Neural progenitor cell (in vitro differentiated cells): Measurements from ENCODE around the gene DCDC2B. TPM values are rescaled to one million over a fixed set of nuclear protein-coding genes. Genes with fewer than 3 reads are reported as not detected.

Source experiments
- DNase-seq: peaks from one replicate; pipeline ENCODE4 v3.0.0-alpha.2; 2016; ENCODE audit warnings: low spot score
- H2AFZ ChIP-seq: fragments of 200-600 bp; sonication (generic); replicated peaks from 2 replicates; pipeline ENCODE4 v1.6.1; 2016; ENCODE audit warnings: antibody characterized with exemption
- H3F3A ChIP-seq: fragments of 200-600 bp; sonication (generic); 2 replicates; pipeline ENCODE4 v1.6.1; 2016; ENCODE audit warnings: antibody characterized with exemption, low read depth
- H3K27ac ChIP-seq: fragments of 200-600 bp; sonication (generic); 2 replicates; pipeline ENCODE4 v1.5.1; 2016; ENCODE audit warnings: mild to moderate bottlenecking
- H3K27me3 ChIP-seq: fragments of 200-600 bp; sonication (generic); 2 replicates; pipeline ENCODE4 v1.6.1; 2016; ENCODE audit warnings: mild to moderate bottlenecking, moderate library complexity
- H3K36me3 ChIP-seq: fragments of 200-600 bp; sonication (generic); 2 replicates; pipeline ENCODE4 v1.5.1; 2016
- H3K4me1 ChIP-seq: fragments of 200-600 bp; sonication (generic); 2 replicates; pipeline ENCODE4 v1.6.1; 2016; ENCODE audit warnings: mixed run types
- H3K4me2 ChIP-seq: fragments of 200-600 bp; sonication (generic); 2 replicates; pipeline ENCODE4 v1.6.1; 2016
- H3K4me3 ChIP-seq: fragments of 200-600 bp; sonication (generic); 2 replicates; pipeline ENCODE4 v1.5.1; 2016
- H3K79me2 ChIP-seq: fragments of 200-600 bp; sonication (generic); 2 replicates; pipeline ENCODE4 v1.6.1; 2016; ENCODE audit warnings: low read depth
- H3K9ac ChIP-seq: fragments of 200-600 bp; sonication (generic); 2 replicates; pipeline ENCODE4 v1.6.1; 2016
- H3K9me3 ChIP-seq: fragments of 200-600 bp; sonication (generic); 2 replicates; pipeline ENCODE4 v1.5.1; 2016; ENCODE audit warnings: low read depth
- H4K20me1 ChIP-seq: fragments of 200-600 bp; sonication (generic); 2 replicates; pipeline ENCODE4 v1.6.1; 2016; ENCODE audit warnings: low read depth
- H3K27ac Mint-ChIP-seq: 3 replicates; pipeline ENCODE4 v1.8.0; 2021; ENCODE audit warnings: mixed read lengths
- H3K27me3 Mint-ChIP-seq: 2 replicates; pipeline ENCODE4 v1.8.0; 2022; ENCODE audit warnings: low read depth, mild to moderate bottlenecking, inconsistent platforms, moderate library complexity, mixed read lengths; ENCODE audit not compliant: insufficient read depth
- H3K36me3 Mint-ChIP-seq: 3 replicates; pipeline ENCODE4 v1.8.0; 2021; ENCODE audit warnings: mixed read lengths
- H3K4me1 Mint-ChIP-seq: 3 replicates; pipeline ENCODE4 v1.8.0; 2021; ENCODE audit warnings: mixed read lengths
- H3K4me3 Mint-ChIP-seq: 3 replicates; pipeline ENCODE4 v1.8.0; 2021; ENCODE audit warnings: mild to moderate bottlenecking, moderate library complexity, mixed read lengths
- H3K9me3 Mint-ChIP-seq: 3 replicates; pipeline ENCODE4 v1.8.0; 2020; ENCODE audit warnings: mixed read lengths
- EZH2 ChIP-seq: fragments of 200-600 bp; sonication (generic); IDR thresholded peaks from 2 replicates; pipeline ENCODE4 v1.6.1; 2017; ENCODE audit warnings: antibody characterized with exemption, mild to moderate bottlenecking, moderate library complexity
- EZH2phosphoT487 ChIP-seq: fragments of 200-600 bp; sonication (generic); IDR thresholded peaks from 2 replicates; pipeline ENCODE4 v1.6.1; 2017; ENCODE audit warnings: antibody characterized with exemption
- total RNA-seq: library from RNA; depleted of rRNA; stranded (reverse); fragments of >200 nt; gene quantifications from 2 replicates; pipeline ENCODE4 v1.2.3, GENCODE V29; 2015; ENCODE audit warnings: low replicate concordance
- TF ChIP-seq, protein P1 (sequence below): fragments of 200-600 bp; sonication (generic); IDR thresholded peaks from 2 replicates; pipeline ENCODE4 v1.5.1; 2017; ENCODE audit warnings: antibody characterized with exemption, mild to moderate bottlenecking

Gene DCDC2B
- total RNA-seq, 1 donor from 2014 or later = not detected

DNA sequence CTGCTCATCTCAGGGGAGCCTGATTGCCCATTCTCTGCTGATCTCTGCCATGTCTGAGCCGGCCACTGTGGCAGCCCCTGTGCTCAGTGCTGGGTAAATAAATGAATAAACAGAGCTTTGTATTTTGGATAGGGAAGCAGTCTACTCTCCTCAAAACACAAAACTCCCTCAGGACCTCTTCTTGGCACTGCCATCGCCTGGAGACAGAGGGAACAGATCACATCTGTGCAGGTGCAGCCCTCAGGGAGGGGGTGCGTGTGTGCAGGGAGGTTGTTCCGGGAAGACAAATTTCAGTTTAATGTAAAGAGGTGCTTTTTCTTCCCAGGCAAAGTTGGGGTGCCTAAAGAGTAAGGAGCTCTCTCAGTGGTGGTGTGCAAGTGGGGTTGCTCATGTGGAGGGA, 30.4 kb downstream of the DCDC2B start:
- Mint-ChIP-seq H3K9me3 (no peaks in the 10 kb centered on the region), H3K27me3 (peaks cover 7% of the 10 kb centered on the region), H3K4me1 (peaks cover 24% of the 10 kb centered on the region), H3K27ac (no peak overlapping the region), H3K36me3 (peaks cover 3% of the 10 kb centered on the region), H3K4me3 (peak overlapping the region; percentile 91)
- TF ChIP-seq EZH2phosphoT487 (no peak), EZH2 (no peak)
- TF ChIP-seq, protein P1, sequence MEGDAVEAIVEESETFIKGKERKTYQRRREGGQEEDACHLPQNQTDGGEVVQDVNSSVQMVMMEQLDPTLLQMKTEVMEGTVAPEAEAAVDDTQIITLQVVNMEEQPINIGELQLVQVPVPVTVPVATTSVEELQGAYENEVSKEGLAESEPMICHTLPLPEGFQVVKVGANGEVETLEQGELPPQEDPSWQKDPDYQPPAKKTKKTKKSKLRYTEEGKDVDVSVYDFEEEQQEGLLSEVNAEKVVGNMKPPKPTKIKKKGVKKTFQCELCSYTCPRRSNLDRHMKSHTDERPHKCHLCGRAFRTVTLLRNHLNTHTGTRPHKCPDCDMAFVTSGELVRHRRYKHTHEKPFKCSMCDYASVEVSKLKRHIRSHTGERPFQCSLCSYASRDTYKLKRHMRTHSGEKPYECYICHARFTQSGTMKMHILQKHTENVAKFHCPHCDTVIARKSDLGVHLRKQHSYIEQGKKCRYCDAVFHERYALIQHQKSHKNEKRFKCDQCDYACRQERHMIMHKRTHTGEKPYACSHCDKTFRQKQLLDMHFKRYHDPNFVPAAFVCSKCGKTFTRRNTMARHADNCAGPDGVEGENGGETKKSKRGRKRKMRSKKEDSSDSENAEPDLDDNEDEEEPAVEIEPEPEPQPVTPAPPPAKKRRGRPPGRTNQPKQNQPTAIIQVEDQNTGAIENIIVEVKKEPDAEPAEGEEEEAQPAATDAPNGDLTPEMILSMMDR = no peak
- H3K9me3 ChIP-seq = no peaks in the 10 kb centered on the region
- no peak overlapping the region for H3K27ac ChIP-seq
- peaks cover 36% of the 10 kb centered on the region for H3K79me2 ChIP-seq
- H3K4me1 ChIP-seq = peaks cover 28% of the 10 kb centered on the region
- peak; percentile 49 for DNase-seq
- H4K20me1 ChIP-seq = peaks cover 3% of the 10 kb centered on the region
- H3F3A ChIP-seq = peaks cover 41% of the 10 kb centered on the region
- H3K36me3 ChIP-seq = no peaks in the 10 kb centered on the region
- no peaks in the 10 kb centered on the region for H3K27me3 ChIP-seq
- peak overlapping the region; percentile 66 for H2AFZ ChIP-seq
- no peak overlapping the region for H3K9ac ChIP-seq
- H3K4me2 ChIP-seq = peak overlapping the region; percentile 97
- H3K4me3 ChIP-seq = peak overlapping the region; percentile 65

DNA sequence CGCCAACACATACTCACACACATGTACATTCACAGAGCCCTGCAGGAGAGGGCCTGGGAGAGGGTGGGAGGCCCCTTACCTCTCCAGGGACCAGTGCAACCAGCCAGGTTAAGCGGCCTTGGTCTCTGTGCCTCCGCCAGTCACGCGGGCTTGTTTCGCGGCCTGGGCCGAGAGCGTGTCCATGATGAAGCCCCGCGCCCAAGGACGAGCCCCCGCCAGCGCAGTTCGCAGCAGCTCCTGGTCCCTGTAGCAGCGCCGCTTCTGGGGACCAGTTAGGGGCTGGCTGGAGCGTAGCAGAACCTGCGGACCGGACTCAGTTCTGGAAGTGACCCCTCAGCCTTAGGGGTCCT, 30.9 kb downstream of the DCDC2B start:
- Histone ChIP-seq H3K79me2 (peaks cover 36% of the 10 kb centered on the region), H2AFZ (peak overlapping the region; percentile 66), H3F3A (peaks cover 41% of the 10 kb centered on the region), H3K9me3 (no peaks in the 10 kb centered on the region), H3K27me3 (no peaks in the 10 kb centered on the region), H3K9ac (no peak overlapping the region), H3K4me3 (peak overlapping the region; percentile 65), H3K36me3 (no peaks in the 10 kb centered on the region), H3K4me2 (peak overlapping the region; percentile 97), H3K4me1 (peaks cover 28% of the 10 kb centered on the region), H3K27ac (peak overlapping the region; percentile 68), H4K20me1 (peaks cover 3% of the 10 kb centered on the region)
- Mint-ChIP-seq H3K4me1 (peaks cover 24% of the 10 kb centered on the region), H3K9me3 (no peaks in the 10 kb centered on the region), H3K36me3 (peaks cover 3% of the 10 kb centered on the region), H3K27ac (no peak overlapping the region), H3K27me3 (peaks cover 7% of the 10 kb centered on the region), H3K4me3 (peak overlapping the region; percentile 91)
- TF ChIP-seq EZH2phosphoT487 (no peak), EZH2 (no peak)
- no peak for DNase-seq

DNA sequence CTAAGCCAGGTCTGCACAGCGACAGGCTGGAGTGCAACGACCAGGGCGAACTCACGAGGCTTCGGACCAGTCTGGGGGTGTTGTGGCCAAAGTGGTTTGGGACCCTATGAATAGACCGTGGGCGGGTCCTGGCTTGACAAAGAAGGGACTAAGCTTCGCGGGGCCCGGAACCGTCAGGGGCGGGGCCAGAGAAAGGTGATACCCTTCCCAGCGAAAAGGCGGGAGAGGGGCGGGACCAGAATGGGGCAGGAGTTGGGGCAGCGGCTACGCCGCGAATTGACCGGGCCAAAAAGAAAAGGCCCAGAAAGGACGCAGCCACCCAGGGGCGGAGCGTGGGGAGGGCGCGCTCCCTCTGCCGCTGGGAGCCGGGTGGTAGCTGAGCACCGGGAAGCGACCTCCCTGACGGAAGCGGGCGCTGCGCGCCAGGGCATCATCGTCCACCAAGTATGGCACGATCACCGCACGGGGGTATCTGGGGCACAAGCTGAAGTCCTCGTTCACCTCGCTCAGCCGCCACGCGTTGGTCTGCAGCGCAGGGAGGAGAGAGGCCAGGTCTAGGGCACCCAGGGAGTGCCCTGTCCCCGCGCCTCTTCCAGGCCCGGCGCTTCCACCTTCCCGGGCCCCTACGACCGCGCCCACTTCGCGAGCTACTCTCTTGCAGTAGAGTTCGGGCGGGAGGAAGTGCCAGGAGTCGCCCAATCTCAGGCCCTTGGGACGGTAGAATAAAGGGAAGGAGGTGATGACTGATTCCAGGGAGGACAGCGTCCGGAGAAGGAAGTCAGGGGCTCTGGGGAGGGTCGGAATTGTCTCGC, 31.5 kb downstream of the DCDC2B start:
- peaks cover 36% of the 10 kb centered on the region for H3K79me2 ChIP-seq
- peak overlapping the region; percentile 65 for H3K4me3 ChIP-seq
- Mint-ChIP-seq H3K4me1 (peaks cover 24% of the 10 kb centered on the region), H3K9me3 (no peaks in the 10 kb centered on the region), H3K4me3 (peak overlapping the region; percentile 91), H3K27me3 (peaks cover 7% of the 10 kb centered on the region), H3K36me3 (peaks cover 3% of the 10 kb centered on the region), H3K27ac (no peak overlapping the region)
- H2AFZ ChIP-seq = peak overlapping the region; percentile 66
- H3K4me2 ChIP-seq = peak overlapping the region; percentile 97
- H4K20me1 ChIP-seq = peaks cover 3% of the 10 kb centered on the region
- no peak overlapping the region for H3K9ac ChIP-seq
- DNase-seq = peak; percentile 99
- H3K27ac ChIP-seq = peak overlapping the region; percentile 68
- H3K27me3 ChIP-seq = no peaks in the 10 kb centered on the region
- H3K4me1 ChIP-seq = peaks cover 28% of the 10 kb centered on the region
- TF ChIP-seq, protein P1 = peak; percentile 25
- TF ChIP-seq EZH2 = no peak
- H3F3A ChIP-seq = peaks cover 41% of the 10 kb centered on the region
- H3K9me3 ChIP-seq = no peaks in the 10 kb centered on the region
- H3K36me3 ChIP-seq = no peaks in the 10 kb centered on the region
